Measurements from ENCODE around the gene FOLR1. TPM values are rescaled to one million over a fixed set of nuclear protein-coding genes. Genes with fewer than 3 reads are reported as not detected.
A peak's percentile ranks its signal among the peaks of the same experiment; 100 is the strongest.

Gene FOLR1
- total RNA-seq, 1 donor: 0.36 TPM

GRCh38 chr11:72232260-72233055 is 40.5 kb downstream of the FOLR1 start:
- peaks cover 79% of the 10 kb centered on the region for H4K20me1 ChIP-seq (ENCODE audit: insufficient read depth, low read length)
- H3K9me3 ChIP-seq (ENCODE audit: low read depth, low read length): no peaks in the 10 kb centered on the region
- no peak for TF ChIP-seq CTCF (IDR thresholded peaks at IDR 0.05; ENCODE audit: extremely low read depth, low read depth, low read length)

GRCh38 chr11:72233056-72233772 is 41.3 kb downstream of the FOLR1 start:
- Histone ChIP-seq H3K9me3 (ENCODE audit: low read depth, low read length) (no peaks in the 10 kb centered on the region), H3K4me1 (ENCODE audit: insufficient read depth, low read length) (no peaks in the 10 kb centered on the region), H3K27me3 (ENCODE audit: insufficient read depth, low read length) (no peaks in the 10 kb centered on the region), H3K4me2 (ENCODE audit: insufficient read depth, low read length) (no peak overlapping the region), H2AFZ (ENCODE audit: low read length) (no peak overlapping the region), H3K36me3 (ENCODE audit: insufficient read depth, low read length) (peaks cover 92% of the 10 kb centered on the region), H3K27ac (ENCODE audit: low read depth, low read length) (no peak overlapping the region), H4K20me1 (ENCODE audit: insufficient read depth, low read length) (peaks cover 79% of the 10 kb centered on the region), H3K79me2 (ENCODE audit: insufficient read depth, low read length) (peaks cover 12% of the 10 kb centered on the region), H3K4me3 (ENCODE audit: insufficient read depth, low read length) (no peak overlapping the region)
- TF ChIP-seq CTCF (IDR thresholded peaks at IDR 0.05; ENCODE audit: extremely low read depth, low read depth, low read length): no peak
- DNase-seq (ENCODE audit: insufficient read length, low spot score, missing footprints): peak; percentile 38

More at GRCh38 chr11:72232260-72233055, 40.5 kb downstream of the FOLR1 start:
- Histone ChIP-seq H2AFZ (ENCODE audit: low read length) (no peak overlapping the region), H3K79me2 (ENCODE audit: insufficient read depth, low read length) (peaks cover 20% of the 10 kb centered on the region), H3K27ac (ENCODE audit: low read depth, low read length) (no peak overlapping the region), H3K4me2 (ENCODE audit: insufficient read depth, low read length) (no peak overlapping the region), H3K36me3 (ENCODE audit: insufficient read depth, low read length) (peaks cover 90% of the 10 kb centered on the region), H3K27me3 (ENCODE audit: insufficient read depth, low read length) (no peaks in the 10 kb centered on the region), H3K4me1 (ENCODE audit: insufficient read depth, low read length) (no peaks in the 10 kb centered on the region), H3K4me3 (ENCODE audit: insufficient read depth, low read length) (no peak overlapping the region)
- peak; percentile 37 for DNase-seq (ENCODE audit: insufficient read length, low spot score, missing footprints)

GRCh38 chr11:72233773-72234513 is 42.0 kb downstream of the FOLR1 start:
- Histone ChIP-seq H3K36me3 (ENCODE audit: insufficient read depth, low read length) (peaks cover 87% of the 10 kb centered on the region), H3K79me2 (ENCODE audit: insufficient read depth, low read length) (peaks cover 8% of the 10 kb centered on the region), H3K27me3 (ENCODE audit: insufficient read depth, low read length) (no peaks in the 10 kb centered on the region), H3K4me2 (ENCODE audit: insufficient read depth, low read length) (no peak overlapping the region), H3K9me3 (ENCODE audit: low read depth, low read length) (no peaks in the 10 kb centered on the region), H3K27ac (ENCODE audit: low read depth, low read length) (no peak overlapping the region), H3K4me1 (ENCODE audit: insufficient read depth, low read length) (peaks cover 2% of the 10 kb centered on the region), H3K4me3 (ENCODE audit: insufficient read depth, low read length) (no peak overlapping the region), H4K20me1 (ENCODE audit: insufficient read depth, low read length) (peaks cover 79% of the 10 kb centered on the region), H2AFZ (ENCODE audit: low read length) (no peak overlapping the region)
- TF ChIP-seq CTCF (IDR thresholded peaks at IDR 0.05; ENCODE audit: extremely low read depth, low read depth, low read length): no peak
- DNase-seq (ENCODE audit: insufficient read length, low spot score, missing footprints): peak; percentile 69

All from osteoblast (primary cell).